K562 (cell line): ENCODE measurements around the gene TAPBPL. TPM values are rescaled to one million over a fixed set of nuclear protein-coding genes. Genes with fewer than 3 reads are reported as not detected.
A peak's percentile ranks its signal among the peaks of the same experiment; 100 is the strongest.

Source experiments
- CHD4 ChIP-seq: fragments of 200-600 bp; sonication (generic); IDR thresholded peaks from 3 replicates; pipeline ENCODE4 v1.6.1; 2012; ENCODE audit warnings: low read depth, mild to moderate bottlenecking, mixed read lengths, low read length, inconsistent platforms; ENCODE audit not compliant: insufficient read depth, insufficient replicate concordance, poor library complexity, severe bottlenecking
- MTA3 ChIP-seq: fragments of 450-650 bp; formaldehyde crosslinking; IDR thresholded peaks from 2 replicates; pipeline ENCODE4 v1.6.1; 2017; ENCODE audit warnings: mild to moderate bottlenecking, borderline replicate concordance
- NFRKB ChIP-seq: fragments of 450-650 bp; IDR thresholded peaks from 2 replicates; pipeline ENCODE4 v1.6.1; 2016; ENCODE audit warnings: low read depth
- STAT5B ChIP-seq: fragments of 250-450 bp; sonication (Bioruptor Pico); IDR thresholded peaks from 2 replicates; pipeline ENCODE4 v1.8.0; 2021; ENCODE audit warnings: mild to moderate bottlenecking, inconsistent platforms
- ZC3H4 ChIP-seq: sonication (generic); formaldehyde crosslinking; IDR thresholded peaks from 2 replicates; pipeline ENCODE4 v1.9.0; 2021; ENCODE audit warnings: missing genetic modification reagents, borderline replicate concordance
- polyA plus RNA-seq, 8 experiments: library from polyadenylated mRNA; depleted of rRNA in 4 of 8; stranded (reverse) in 5 of 8; unstranded in 3 of 8; fragments of >200 nt; fragmentation: Nextera tagmentation in 2 of 8; fragmentation: Illumina TruSeq in 1 of 8; extraction: Ambion mirVana in 2 of 8; extraction: Trizol in 1 of 8; gene quantifications; 2 replicates each; pipeline versions ENCODE4 v1.2.1 to v1.2.3, GENCODE V29; 2011 to 2014; ENCODE audit warnings: inconsistent platforms in 1 of 8, missing spikeins in 1 of 8
- total RNA-seq, 7 experiments: library from RNA; depleted of rRNA in 6 of 7; stranded (reverse); fragments of >200 nt in 6 of 7; fragmentation: Illumina TruSeq in 2 of 7; extraction: Trizol in 2 of 7; gene quantifications; 2 replicates each; pipeline versions ENCODE4 v1.2.1 to v1.2.3, GENCODE V29; 2011 to 2021; ENCODE audit warnings: low replicate concordance in 1 of 7
- TF ChIP-seq, protein P1 (sequence below), 2 experiments: fragments of 450-650 bp in 1 of 2; sonication (generic) in 1 of 2; formaldehyde crosslinking in 1 of 2; IDR thresholded peaks; 2 replicates each; pipeline versions ENCODE4 v1.7.1 to v1.9.0; 2016 to 2022; ENCODE audit warnings: inconsistent platforms in 1 of 2, mild to moderate bottlenecking in 1 of 2, missing genetic modification reagents in 1 of 2
- TF ChIP-seq, protein P2 (sequence below): IDR thresholded peaks from 2 replicates; pipeline ENCODE4 v1.6.1; 2011; ENCODE audit not compliant: insufficient read length; ENCODE audit errors: extremely low read depth
- TF ChIP-seq, protein P3 (sequence below): fragments of 250-450 bp; sonication (Bioruptor Pico); IDR thresholded peaks from 2 replicates; pipeline ENCODE4 v1.4.0; 2020; ENCODE audit warnings: mild to moderate bottlenecking, moderate library complexity
- TF ChIP-seq, protein P4 (sequence below): fragments of 450-650 bp; IDR thresholded peaks from 2 replicates; pipeline ENCODE4 v1.6.1; 2016; ENCODE audit warnings: antibody characterized with exemption
- TF ChIP-seq, protein P5 (sequence below): sonication (generic); formaldehyde crosslinking; IDR thresholded peaks from 2 replicates; pipeline ENCODE4 v1.8.1; 2022; ENCODE audit warnings: missing genetic modification reagents

Gene TAPBPL
- total and polyA plus RNA-seq, 9 of the 15 experiments (the other 6 are each of a cell fraction or from before 2014, with no cell fraction given) = 0.29 to 1.6 (median 0.45) TPM

DNA sequence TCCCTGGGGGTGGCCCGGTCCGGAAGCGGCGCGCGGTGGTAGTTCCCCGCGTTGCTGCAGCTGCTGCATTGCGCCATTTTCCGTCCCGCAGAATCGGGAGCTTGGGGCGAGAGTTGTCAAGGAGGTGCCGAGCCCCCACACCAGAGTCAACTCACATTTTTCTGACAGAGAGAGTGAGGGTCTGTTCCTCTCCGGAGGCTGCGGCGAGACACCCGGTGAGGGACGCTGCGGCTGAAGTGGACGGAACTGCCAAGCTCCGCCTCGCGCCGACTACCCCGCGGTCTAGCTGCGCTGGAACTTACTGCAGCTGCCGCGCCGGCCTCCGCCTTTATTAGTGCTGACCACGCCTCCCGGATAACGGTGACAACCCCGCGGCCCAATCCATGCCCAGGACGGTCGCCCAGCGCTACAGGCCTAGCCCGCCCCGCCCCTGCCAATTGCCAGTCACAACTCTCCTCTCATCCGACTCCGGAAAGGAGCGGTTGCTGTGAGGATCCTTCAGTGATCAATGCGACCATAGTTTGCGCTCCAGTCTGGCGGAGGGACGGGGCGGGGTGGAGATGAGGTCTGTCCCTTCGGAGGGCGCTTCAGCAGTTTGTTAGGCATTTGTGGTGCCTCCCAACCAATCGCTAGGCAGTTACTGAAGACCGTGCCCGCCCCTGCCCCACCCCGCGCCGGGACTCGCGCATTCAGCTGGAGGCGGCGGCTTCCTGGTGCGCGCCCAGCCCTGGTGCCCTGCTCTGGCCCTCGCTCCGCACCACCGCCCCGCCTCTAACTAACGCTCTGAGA, 18.7 kb downstream of the TAPBPL start, which contains the start of gene VAMP1 (continued):
- TF ChIP-seq, protein P1, sequence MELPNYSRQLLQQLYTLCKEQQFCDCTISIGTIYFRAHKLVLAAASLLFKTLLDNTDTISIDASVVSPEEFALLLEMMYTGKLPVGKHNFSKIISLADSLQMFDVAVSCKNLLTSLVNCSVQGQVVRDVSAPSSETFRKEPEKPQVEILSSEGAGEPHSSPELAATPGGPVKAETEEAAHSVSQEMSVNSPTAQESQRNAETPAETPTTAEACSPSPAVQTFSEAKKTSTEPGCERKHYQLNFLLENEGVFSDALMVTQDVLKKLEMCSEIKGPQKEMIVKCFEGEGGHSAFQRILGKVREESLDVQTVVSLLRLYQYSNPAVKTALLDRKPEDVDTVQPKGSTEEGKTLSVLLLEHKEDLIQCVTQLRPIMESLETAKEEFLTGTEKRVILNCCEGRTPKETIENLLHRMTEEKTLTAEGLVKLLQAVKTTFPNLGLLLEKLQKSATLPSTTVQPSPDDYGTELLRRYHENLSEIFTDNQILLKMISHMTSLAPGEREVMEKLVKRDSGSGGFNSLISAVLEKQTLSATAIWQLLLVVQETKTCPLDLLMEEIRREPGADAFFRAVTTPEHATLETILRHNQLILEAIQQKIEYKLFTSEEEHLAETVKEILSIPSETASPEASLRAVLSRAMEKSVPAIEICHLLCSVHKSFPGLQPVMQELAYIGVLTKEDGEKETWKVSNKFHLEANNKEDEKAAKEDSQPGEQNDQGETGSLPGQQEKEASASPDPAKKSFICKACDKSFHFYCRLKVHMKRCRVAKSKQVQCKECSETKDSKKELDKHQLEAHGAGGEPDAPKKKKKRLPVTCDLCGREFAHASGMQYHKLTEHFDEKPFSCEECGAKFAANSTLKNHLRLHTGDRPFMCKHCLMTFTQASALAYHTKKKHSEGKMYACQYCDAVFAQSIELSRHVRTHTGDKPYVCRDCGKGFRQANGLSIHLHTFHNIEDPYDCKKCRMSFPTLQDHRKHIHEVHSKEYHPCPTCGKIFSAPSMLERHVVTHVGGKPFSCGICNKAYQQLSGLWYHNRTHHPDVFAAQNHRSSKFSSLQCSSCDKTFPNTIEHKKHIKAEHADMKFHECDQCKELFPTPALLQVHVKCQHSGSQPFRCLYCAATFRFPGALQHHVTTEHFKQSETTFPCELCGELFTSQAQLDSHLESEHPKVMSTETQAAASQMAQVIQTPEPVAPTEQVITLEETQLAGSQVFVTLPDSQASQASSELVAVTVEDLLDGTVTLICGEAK (IDR thresholded peaks at IDR 0.05) = no peak
- TF ChIP-seq, protein P1 (CRISPR knock-in tag; IDR thresholded peaks at IDR 0.05) = no peak
- TF ChIP-seq, protein P2, sequence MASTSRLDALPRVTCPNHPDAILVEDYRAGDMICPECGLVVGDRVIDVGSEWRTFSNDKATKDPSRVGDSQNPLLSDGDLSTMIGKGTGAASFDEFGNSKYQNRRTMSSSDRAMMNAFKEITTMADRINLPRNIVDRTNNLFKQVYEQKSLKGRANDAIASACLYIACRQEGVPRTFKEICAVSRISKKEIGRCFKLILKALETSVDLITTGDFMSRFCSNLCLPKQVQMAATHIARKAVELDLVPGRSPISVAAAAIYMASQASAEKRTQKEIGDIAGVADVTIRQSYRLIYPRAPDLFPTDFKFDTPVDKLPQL = peak; percentile 45
- no peak for TF ChIP-seq STAT5B (CRISPR knock-in tag)
- no peak for TF ChIP-seq ZC3H4 (CRISPR knock-in tag)
- TF ChIP-seq, protein P3, sequence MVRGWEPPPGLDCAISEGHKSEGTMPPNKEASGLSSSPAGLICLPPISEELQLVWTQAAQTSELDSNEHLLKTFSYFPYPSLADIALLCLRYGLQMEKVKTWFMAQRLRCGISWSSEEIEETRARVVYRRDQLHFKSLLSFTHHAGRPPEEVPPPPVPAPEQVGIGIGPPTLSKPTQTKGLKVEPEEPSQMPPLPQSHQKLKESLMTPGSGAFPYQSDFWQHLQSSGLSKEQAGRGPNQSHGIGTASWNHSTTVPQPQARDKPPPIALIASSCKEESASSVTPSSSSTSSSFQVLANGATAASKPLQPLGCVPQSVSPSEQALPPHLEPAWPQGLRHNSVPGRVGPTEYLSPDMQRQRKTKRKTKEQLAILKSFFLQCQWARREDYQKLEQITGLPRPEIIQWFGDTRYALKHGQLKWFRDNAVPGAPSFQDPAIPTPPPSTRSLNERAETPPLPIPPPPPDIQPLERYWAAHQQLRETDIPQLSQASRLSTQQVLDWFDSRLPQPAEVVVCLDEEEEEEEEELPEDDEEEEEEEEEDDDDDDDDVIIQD (CRISPR knock-in tag) = no peak
- no peak for TF ChIP-seq NFRKB
- TF ChIP-seq MTA3 = peak; percentile 95
- TF ChIP-seq CHD4 = no peak
- TF ChIP-seq, protein P4, sequence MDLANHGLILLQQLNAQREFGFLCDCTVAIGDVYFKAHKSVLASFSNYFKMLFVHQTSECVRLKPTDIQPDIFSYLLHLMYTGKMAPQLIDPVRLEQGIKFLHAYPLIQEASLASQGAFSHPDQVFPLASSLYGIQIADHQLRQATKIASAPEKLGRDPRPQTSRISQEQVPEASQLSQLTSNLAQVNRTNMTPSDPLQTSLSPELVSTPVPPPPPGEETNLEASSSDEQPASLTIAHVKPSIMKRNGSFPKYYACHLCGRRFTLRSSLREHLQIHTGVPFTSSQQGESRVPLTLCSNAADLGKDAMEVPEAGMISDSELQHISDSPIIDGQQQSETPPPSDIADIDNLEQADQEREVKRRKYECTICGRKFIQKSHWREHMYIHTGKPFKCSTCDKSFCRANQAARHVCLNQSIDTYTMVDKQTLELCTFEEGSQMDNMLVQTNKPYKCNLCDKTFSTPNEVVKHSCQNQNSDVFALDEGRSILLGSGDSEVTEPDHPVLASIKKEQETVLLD = no peak
- TF ChIP-seq, protein P5, sequence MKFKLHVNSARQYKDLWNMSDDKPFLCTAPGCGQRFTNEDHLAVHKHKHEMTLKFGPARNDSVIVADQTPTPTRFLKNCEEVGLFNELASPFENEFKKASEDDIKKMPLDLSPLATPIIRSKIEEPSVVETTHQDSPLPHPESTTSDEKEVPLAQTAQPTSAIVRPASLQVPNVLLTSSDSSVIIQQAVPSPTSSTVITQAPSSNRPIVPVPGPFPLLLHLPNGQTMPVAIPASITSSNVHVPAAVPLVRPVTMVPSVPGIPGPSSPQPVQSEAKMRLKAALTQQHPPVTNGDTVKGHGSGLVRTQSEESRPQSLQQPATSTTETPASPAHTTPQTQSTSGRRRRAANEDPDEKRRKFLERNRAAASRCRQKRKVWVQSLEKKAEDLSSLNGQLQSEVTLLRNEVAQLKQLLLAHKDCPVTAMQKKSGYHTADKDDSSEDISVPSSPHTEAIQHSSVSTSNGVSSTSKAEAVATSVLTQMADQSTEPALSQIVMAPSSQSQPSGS (CRISPR knock-in tag) = 0 out of 2 replicates have a peak, but pooled peaks have one; percentile 38
